ENCODE data around the gene FHOD1.

GRCh38 chr16:67282447-67282805, 35.1 kb upstream of the FHOD1 start:
- TF ChIP-seq POLR2A (IDR thresholded peaks at IDR 0.05) = no peak
- TF ChIP-seq, protein P1, sequence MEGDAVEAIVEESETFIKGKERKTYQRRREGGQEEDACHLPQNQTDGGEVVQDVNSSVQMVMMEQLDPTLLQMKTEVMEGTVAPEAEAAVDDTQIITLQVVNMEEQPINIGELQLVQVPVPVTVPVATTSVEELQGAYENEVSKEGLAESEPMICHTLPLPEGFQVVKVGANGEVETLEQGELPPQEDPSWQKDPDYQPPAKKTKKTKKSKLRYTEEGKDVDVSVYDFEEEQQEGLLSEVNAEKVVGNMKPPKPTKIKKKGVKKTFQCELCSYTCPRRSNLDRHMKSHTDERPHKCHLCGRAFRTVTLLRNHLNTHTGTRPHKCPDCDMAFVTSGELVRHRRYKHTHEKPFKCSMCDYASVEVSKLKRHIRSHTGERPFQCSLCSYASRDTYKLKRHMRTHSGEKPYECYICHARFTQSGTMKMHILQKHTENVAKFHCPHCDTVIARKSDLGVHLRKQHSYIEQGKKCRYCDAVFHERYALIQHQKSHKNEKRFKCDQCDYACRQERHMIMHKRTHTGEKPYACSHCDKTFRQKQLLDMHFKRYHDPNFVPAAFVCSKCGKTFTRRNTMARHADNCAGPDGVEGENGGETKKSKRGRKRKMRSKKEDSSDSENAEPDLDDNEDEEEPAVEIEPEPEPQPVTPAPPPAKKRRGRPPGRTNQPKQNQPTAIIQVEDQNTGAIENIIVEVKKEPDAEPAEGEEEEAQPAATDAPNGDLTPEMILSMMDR (IDR thresholded peaks at IDR 0.05) = no peak
